Colonic mucosa (tissue), 4 donors: ENCODE measurements around the gene RFX8. TPM values are rescaled to one million over a fixed set of nuclear protein-coding genes. Genes with fewer than 3 reads are reported as not detected.

Experiments used
- DNase-seq: peaks from one replicate; pipeline ENCODE4 v3.0.0-alpha.2; 2020
- H3K27ac ChIP-seq: fragments of 200-600 bp; one replicate; pipeline ENCODE4 v1.8.0; 2021
- H3K27me3 ChIP-seq: fragments of 200-600 bp; one replicate; pipeline ENCODE4 v1.8.0; 2021
- H3K36me3 ChIP-seq: fragments of 200-600 bp; one replicate; pipeline ENCODE4 v1.8.0; 2021
- H3K4me1 ChIP-seq: fragments of 200-600 bp; one replicate; pipeline ENCODE4 v1.8.0; 2021; ENCODE audit warnings: mild to moderate bottlenecking
- H3K4me3 ChIP-seq: fragments of 200-600 bp; one replicate; pipeline ENCODE4 v1.8.0; 2021
- H3K9ac ChIP-seq, 2 donors: one replicate each; pipeline ENCODE4 v1.7.0; 2013; ENCODE audit warnings: control low read depth in 2 of 2, low read depth in 2 of 2, low read length in 2 of 2
- H3K9me3 ChIP-seq: fragments of 200-600 bp; one replicate; pipeline ENCODE4 v1.8.0; 2021
- intact Hi-C: fragments of 100-400 bp; cut with DNase I; formaldehyde crosslinking; loops from one replicate; pipeline ENCODE4 v1.14.1; 2022
- total RNA-seq, 2 donors: library from RNA; stranded (reverse); fragmentation: NEBNext Ultra II Directional in 1 of 2; extraction: Animal tissue kit (Norgen Biotek cat#: 25700) in 1 of 2; gene quantifications; one replicate each; pipeline ENCODE4 v1.2.1, GENCODE V29; 2021
- TF ChIP-seq, protein P1 (sequence below): fragments of 200-600 bp; IDR thresholded peaks from one replicate; pipeline ENCODE4 v1.8.0; 2022; ENCODE audit warnings: antibody characterized with exemption, mild to moderate bottlenecking
- donor health status: healthy.
- donor health status: DM: no; HTN: no; CAD: no.
- donor health status: DM: no; HTN: no; CAD: no.

Gene RFX8
- total RNA-seq, 2 donors from 2014 or later = not detected

DNA sequence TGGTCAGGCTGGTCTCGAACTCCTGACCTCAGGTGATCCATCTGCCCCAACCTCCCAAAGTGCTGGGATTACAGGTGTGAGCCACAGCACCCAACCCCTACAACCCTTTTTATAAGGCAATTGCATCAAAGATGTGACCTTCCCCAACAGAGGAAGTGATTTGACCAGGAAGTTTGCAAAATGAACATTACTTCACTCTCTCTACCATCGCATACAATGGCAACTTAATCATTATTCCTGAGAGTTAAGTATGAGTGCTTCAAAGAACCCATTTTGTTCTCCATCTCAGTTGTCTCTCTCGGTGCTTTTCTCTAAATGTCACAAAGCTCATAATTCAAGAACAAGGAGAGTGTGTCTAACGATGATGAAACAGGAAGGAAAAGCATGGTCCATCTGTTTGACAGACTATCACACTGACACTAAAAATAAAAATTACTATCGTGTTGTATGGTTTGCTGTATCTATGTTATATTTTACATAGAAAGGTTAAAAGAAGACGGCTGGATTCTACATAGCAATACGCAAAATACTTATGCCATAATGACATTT is 69.5 kb downstream of the RFX8 start:
- Histone ChIP-seq H3K4me1 (no peaks in the 10 kb centered on the region), H3K27me3 (no peaks in the 10 kb centered on the region), H3K27ac (no peak overlapping the region), H3K9me3 (no peaks in the 10 kb centered on the region), H3K36me3 (no peaks in the 10 kb centered on the region), H3K4me3 (no peak overlapping the region), H3K9ac (no peak overlapping the region)
- TF ChIP-seq, protein P1, sequence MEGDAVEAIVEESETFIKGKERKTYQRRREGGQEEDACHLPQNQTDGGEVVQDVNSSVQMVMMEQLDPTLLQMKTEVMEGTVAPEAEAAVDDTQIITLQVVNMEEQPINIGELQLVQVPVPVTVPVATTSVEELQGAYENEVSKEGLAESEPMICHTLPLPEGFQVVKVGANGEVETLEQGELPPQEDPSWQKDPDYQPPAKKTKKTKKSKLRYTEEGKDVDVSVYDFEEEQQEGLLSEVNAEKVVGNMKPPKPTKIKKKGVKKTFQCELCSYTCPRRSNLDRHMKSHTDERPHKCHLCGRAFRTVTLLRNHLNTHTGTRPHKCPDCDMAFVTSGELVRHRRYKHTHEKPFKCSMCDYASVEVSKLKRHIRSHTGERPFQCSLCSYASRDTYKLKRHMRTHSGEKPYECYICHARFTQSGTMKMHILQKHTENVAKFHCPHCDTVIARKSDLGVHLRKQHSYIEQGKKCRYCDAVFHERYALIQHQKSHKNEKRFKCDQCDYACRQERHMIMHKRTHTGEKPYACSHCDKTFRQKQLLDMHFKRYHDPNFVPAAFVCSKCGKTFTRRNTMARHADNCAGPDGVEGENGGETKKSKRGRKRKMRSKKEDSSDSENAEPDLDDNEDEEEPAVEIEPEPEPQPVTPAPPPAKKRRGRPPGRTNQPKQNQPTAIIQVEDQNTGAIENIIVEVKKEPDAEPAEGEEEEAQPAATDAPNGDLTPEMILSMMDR = no peak
- no peak for DNase-seq
- intact Hi-C loops = no loop called here

DNA sequence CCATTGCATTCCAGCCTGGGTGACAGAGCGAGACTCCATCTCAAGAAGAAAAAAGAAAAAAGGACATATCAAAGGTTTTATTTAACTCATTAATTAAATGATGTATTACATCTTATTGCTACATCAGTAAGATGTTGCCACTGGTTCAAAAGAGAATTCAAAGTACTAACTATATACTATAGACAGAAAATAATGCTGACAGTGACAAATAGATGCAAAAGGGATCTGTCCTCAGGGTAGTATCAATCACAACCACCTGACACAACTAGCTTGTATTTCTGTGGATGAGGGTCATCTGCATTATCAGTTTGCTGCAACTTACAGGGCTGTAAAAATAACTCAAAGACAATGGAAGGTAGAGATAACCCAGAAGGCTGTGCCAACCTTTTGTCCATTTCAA is 71.2 kb downstream of the RFX8 start:
- Histone ChIP-seq H3K9me3 (no peaks in the 10 kb centered on the region), H3K4me1 (no peaks in the 10 kb centered on the region), H3K27ac (no peak overlapping the region), H3K36me3 (no peaks in the 10 kb centered on the region), H3K9ac (no peak overlapping the region), H3K4me3 (no peak overlapping the region), H3K27me3 (no peaks in the 10 kb centered on the region)
- intact Hi-C loops = no loop called here
- DNase-seq = no peak
- TF ChIP-seq, protein P1 = no peak

DNA sequence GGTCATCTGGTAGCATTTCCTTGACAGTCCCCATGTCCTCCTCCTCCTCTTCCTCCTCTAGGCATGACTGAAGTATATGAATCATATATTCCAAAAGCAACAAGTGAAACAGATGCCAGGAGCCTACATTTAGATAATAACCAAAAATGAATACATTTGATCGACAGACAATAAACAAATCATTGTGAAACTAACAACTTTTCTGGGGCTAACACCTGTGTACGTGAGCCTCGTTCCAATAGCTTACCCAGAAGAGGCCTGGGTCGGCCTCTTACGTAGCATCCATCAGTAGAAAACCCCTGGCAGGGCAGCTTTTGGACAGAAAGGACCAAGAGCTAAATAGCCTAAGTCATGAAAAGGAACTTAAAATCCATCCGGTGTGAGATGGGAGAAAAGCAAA is 72.3 kb downstream of the RFX8 start:
- no peak overlapping the region for H3K27ac ChIP-seq
- no peaks in the 10 kb centered on the region for H3K36me3 ChIP-seq

DNA sequence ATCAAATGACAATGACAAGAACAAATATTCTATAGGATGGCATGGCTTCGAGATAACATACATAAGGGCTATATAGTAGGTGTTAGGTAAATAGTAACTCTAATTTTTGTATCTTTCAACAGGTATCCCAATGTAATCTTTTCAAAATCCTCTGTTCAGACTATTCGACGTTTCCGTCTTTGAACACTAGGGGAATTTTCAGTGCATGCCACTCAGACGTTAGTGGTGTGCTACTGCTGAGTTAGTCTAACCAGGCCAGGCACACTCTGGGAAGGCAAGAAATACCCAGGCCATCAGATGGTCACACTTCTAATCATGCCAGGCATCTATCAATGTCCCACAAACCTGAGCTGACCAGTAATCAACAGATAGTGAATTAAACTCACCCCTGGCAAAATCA is 73.0 kb downstream of the RFX8 start:
- no peaks in the 10 kb centered on the region for H3K9me3 ChIP-seq
- no peak overlapping the region for H3K4me3 ChIP-seq
- H3K9ac ChIP-seq = no peak overlapping the region
- H3K27ac ChIP-seq = no peak overlapping the region
- intact Hi-C loops = no loop called here
- H3K36me3 ChIP-seq = no peaks in the 10 kb centered on the region
- no peak for DNase-seq
- H3K4me1 ChIP-seq = no peaks in the 10 kb centered on the region
- TF ChIP-seq, protein P1 = no peak
- no peaks in the 10 kb centered on the region for H3K27me3 ChIP-seq

More for the DNA sequence above, 72.3 kb downstream of the RFX8 start:
- intact Hi-C loops = no loop called here
- Histone ChIP-seq H3K9me3 (no peaks in the 10 kb centered on the region), H3K4me3 (no peak overlapping the region), H3K4me1 (no peaks in the 10 kb centered on the region), H3K27me3 (no peaks in the 10 kb centered on the region), H3K9ac (no peak overlapping the region)
- no peak for DNase-seq
- TF ChIP-seq, protein P1 = no peak

DNA sequence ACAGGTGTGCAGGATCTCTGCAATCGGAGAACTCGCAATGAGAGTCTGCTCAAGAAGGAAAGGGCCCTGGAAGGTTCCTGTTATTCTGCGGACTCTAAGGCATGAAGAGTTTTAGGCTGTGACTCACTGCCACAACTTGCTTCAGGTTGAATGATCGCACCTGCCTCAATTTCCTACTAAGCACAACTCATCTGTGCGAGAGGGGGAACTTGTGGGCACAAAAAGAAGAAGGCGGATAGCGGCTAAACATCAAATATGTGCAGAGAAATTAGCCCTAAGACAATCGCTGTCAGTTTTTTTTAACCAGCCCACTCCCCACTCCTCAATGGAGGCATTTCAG is 73.6 kb downstream of the RFX8 start:
- TF ChIP-seq, protein P1 = no peak
- Histone ChIP-seq H3K4me3 (no peak overlapping the region), H3K9ac (no peak overlapping the region), H3K4me1 (no peaks in the 10 kb centered on the region), H3K36me3 (no peaks in the 10 kb centered on the region), H3K9me3 (no peaks in the 10 kb centered on the region), H3K27me3 (no peaks in the 10 kb centered on the region), H3K27ac (no peak overlapping the region)
- no peak for DNase-seq
- intact Hi-C loops = no loop called here
